Heart left ventricle (tissue), 13 donors: Measurements from ENCODE around the gene SGPP2.

ENCODE experiments used
- CTCF ChIP-seq, 12 donors: fragments of 200-600 bp; sonication (generic) in 4 of 12; IDR thresholded peaks; one replicate each; pipeline versions ENCODE4 v1.5.0 to v1.8.0; 2018 to 2022; ENCODE audit warnings: antibody characterized with exemption in 12 of 12, mild to moderate bottlenecking in 5 of 12
- POLR2A ChIP-seq, 2 donors: fragments of 450-650 bp; IDR thresholded peaks; one replicate each; pipeline ENCODE4 v1.6.1; 2017; ENCODE audit warnings: antibody characterized with exemption in 2 of 2, mild to moderate bottlenecking in 2 of 2, moderate library complexity in 2 of 2
- donor health status: ischemic (EF 13 %, LVEDD 7.1; RV severe dilation, severe dysfunction).
- donor health status: DM: no; HTN: yes; CAD: no.
- donor health status: DM: no; HTN: no; CAD: no.
- donor health status: ischemic (EF 25% LVEDD 6.9; RV normal size, moderate dysfunction).
- donor health status: ischemic (EF 25% LVEDD 5.7; RV mildly dilated, moderate dysfunction).
- donor health status: ischemic (EF 35%, LVEDD 5.7; RV mildly dilated, moderate dysfunction).
- donor health status: nonischemic (EF 11% LVEDD 7.7; RV severe dilation, severe dysfunction).
- donor health status: DM: yes; HTN: yes; CAD: no.
- donor health status: PGD.
- donor health status: ischemic (EF 29% LVEDD 5.4; RV normal size, mild dysfunction).
- donor health status: nonischemic (EF 23%, LVEDD 6.1; RV moderate dilation, normal function).

DNA sequence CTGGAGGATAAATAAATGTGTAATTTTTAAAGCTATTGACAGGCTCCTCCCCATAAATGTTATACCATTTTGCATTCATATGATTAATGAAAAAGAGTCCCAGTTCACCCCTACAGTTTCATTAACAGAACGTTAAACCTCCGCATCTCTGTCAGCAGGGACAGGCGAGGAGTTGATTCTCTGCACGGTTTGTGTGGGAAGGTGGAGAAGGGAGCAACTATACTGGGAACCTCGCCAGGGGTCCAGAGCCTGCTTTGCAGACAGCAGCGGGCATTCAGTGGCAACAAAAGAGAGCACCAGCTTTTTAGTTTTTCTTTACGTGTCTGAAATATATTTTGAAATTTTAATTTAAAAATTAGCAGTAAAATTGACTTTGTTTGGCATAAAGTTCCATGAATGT lies 130.2 kb downstream of the SGPP2 start:
- TF ChIP-seq POLR2A (IDR thresholded peaks at IDR 0.05) (no peak), CTCF (IDR thresholded peaks at IDR 0.05) (no peak)
